Measurements from ENCODE around the gene SPATA2.

SPATA2 gene

DNA sequence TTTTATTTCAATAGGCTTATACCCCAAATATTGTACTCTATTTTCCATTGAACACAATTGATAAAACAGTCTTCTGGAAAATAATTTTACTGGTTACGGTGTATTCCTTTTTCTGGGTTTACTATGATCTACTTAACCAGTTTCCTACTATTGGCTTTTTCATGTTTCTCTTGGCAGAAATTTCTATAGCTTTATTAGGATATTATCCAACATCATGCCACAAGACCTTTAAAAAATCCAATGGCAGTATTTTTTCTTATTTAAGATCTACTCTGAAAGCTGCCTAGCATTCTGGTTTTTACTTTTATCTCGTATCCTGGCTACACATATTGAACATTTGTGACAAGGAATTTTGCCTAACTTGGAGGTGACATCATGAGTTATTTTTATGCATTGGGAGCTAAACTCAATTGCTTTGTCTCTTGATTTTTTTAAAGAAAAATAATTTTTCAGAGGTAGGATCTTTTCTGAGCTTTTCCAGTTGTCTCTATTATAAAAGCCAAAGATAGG lies 57.2 kb downstream of the SPATA2 start:
- peak; percentile 33 for DNase-seq (ENCODE audit: low spot score)

DNA sequence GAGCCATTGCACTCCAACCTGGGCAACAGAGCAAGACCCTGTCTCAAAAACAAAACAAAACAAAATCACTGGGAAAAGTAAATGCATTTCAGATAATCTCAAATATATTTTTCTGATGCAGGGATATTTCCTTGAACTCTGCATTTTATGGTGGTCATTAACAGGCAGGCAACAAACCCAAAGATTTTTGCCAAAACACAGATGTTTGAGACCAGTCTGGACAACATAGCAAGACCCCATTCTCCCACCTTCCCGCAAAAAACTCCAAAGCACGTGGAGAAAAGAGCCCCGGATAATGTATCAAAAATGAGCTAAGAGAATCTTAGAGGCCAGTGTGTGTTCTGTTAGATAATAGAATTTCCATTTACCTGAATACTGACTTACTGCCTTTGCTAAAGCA lies 58.4 kb downstream of the SPATA2 start:
- no peak for DNase-seq (ENCODE audit: low spot score)

DNA sequence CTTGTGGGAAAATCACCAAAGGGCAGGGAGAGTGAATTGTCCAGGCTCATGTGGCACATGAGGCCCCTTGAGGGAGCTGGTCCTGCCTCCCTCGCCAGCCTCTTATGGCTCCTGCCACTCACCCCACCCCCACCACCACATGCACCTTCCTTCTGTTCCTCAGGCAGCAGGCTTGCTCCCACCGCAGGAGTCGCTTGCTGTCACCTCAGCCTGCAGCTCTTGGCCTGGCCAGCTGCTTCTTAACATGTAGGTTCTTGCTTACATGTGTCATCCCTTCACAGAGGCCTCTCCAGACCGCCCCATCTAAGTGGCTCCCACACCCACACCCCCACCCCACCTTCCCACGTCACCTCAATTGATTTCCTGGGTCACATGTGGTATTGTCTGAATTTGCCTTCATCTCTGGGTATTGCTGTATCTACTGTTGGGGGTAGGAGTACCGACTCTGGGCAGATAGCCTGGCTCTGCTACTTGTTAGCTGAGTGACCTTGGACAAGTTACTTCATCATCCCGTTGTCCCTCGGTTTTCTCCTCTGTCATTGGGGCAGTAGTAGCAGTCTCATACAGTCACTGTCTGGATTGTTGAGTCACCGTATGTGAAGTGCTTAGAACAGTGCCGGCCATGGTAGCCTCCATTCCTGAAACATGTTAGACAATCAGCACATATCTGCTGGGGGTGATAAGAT lies 61.0 kb downstream of the SPATA2 start:
- DNase-seq (ENCODE audit: low spot score), result no peak

DNA sequence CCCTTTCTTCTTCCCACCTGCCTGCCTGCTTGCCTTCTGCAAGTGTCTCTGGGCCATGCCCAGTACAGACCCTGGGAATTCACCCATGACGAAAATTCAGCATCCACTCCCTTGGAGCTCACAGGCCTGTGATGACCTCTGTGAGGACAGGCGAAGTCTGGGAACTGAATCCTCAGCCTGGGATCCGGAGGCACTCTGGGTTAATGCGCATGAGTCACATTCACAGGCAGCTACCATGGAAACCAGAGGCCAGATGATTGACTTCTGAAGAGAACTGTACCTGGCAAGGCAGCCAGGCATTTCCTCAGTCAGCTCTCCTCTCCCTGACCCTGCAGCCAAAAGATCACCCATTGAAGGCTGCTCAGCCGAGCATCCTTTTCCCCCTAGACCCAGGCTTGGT lies 61.7 kb downstream of the SPATA2 start:
- peak; percentile 67 for DNase-seq (ENCODE audit: low spot score)
